Central memory CD4-positive, alpha-beta T cell (primary cell): ENCODE results near the gene PPRC1.
"Not testable (repeated sequence)": the region's sequence is repeated elsewhere in the genome, so short reads cannot be mapped to it uniquely, and the experiment has no call there.

Experiments used
- DNase-seq: peaks from one replicate; pipeline ENCODE4 v3.0.0; 2022

The PPRC1 gene

DNA sequence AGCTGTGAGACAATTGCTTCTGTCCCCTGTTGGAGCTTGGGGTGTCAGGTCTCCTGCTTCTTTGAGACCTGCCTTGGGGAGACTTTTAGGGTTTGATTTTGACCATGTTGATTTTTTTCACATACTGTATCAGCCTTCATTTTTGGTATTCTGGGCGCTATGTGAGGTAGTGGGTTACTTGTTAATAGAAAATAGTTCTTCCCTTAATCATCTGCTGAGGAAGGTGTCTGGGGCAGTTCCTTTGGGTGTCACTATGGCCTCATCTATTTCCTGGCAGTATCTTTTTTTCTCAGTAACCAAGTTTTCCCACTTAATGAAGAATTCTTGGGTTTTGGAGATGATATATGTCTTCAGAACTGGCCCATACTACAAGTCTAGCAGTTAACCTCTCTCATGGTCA, 14.7 kb downstream of the PPRC1 start:
- no peak for DNase-seq

DNA sequence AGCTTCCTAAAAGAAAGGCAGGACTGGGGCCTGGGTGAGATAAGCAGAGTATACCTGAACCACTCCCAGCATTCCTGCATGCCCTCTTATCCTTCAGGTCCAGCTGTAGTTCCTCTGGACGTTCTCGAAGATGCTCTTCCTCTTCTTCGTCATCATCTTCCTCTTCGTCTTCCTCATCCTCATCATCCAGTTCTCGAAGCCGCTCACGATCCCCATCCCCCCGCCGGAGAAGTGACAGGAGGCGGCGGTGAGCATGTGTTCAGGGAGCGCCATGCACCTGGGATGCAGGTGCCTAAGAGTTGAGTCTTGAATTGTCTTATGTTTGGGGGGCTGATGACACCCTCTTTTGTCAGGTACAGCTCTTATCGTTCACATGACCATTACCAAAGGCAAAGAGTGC, 15.4 kb downstream of the PPRC1 start:
- DNase-seq, result no peak

DNA sequence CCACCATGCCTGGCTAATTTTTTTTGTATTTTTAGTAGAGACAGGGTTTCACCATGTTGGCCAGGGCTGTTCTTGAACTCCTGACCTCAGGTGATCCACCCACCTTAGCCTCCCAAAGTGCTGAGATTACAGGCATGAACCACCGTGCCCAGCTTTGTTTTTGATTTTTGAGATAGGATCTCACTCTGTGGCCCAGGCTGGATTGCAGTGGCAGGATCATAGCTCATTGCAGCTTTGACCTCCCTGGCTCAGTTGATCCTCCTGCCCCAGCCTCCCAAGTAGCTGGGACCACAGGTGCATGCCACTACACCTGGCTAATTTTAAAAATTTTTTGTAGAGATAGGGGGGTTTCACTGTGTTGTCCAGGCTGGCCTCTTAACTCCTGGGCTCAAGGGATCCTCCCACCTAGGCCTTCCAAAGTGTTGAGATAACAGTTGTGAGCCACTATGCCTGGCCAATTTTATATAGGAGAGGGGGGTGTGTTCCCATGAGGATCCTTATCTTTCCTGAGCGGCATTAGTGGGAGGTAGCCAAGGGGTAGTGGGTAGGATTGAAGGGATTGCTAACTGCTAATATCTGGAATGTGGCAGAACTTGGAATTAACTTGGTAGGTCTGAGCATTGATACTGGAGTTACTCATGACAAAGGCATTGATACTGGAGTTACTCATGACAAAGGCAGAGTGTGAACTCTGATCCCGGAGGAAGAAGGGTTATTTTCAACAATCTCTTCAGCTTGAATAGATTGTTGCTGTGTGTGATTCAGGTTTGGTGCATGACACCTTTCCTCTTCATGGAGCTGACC, 18.3 kb downstream of the PPRC1 start:
- no peak for DNase-seq

DNA sequence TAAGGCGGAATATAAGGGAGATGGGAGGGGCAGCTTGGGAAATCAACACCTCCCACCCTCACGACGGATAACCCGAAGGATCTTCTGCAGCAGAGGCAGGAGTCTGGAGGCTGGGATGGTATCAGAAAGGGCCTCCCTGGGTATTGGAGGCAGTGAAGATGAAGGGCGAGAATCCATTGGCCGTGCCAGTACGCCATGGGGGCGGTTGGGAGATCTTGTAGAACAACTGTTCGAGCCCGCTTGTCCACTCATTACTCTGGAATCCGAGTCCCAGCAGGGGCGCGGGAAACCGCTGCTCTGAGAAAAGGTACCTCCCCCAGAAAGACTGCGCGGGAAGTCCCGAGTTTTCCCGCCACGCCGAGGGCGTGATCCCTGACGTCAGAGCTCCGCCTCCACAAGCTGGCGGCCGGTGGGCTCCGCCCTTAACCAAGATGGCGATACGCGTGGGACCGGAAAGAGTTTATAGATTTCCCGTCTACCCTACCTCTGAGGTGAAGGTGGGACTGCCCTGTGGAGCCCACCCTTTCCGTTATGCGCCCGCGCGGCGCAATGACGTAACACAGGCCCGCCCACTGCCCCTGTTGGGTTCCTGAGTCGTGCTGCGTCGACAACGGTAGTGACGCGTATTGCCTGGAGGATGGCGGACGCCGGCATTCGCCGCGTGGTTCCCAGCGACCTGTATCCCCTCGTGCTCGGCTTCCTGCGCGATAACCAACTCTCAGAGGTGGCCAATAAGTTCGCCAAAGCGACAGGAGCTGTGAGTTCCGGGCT, 19.1 kb downstream of the PPRC1 start, which contains the start of gene NOLC1:
TSS of gene NOLC1 (plus strand) at position 616 of the 771 bp plus-strand sequence. CDS start at position 638, 22 bp downstream.
- peak; percentile 100 for DNase-seq

DNA sequence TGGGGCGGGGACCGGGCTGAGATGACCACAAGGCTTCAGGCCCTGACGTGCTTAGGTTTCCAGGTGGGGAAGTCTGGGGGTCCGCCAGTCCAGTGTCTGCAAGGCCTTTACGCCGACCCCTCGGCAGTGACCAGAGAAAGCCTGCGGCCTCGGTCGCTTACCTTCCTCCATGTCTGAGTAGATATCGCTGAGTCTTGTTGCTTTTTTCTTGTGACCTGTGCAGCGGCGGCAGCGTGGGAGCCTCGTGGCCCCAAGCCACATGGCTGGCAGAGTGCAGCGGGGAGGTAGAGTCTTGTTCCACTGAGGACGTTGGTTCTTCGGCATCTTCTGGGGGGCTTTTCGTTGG, 19.7 kb downstream of the PPRC1 start:
- no peak for DNase-seq

DNA sequence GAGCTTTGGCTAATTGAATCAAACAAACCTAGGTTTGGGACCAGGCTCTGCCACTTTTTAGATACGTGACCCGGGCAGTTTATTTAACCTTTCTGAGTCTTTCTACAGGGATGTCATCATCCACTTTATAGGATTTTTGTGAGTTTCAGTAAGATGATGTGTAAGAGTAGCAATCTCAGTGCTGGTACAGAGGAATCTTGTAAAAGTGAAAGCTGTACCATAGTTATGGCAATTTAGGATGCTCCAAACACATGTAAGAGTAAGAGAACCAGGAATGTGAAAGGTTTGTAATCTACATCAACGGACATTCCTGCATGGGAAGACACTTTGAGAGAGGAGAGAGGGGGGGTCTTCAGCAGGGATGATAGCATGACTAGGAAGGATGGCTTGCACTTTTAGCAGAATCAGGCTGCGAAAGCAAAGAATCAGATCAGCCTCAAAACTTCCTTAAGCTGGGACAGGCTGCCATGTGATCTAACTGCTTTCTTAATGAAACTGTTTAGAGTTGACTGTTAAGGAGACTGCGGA, 20.3 kb downstream of the PPRC1 start:
- DNase-seq, result no peak

DNA sequence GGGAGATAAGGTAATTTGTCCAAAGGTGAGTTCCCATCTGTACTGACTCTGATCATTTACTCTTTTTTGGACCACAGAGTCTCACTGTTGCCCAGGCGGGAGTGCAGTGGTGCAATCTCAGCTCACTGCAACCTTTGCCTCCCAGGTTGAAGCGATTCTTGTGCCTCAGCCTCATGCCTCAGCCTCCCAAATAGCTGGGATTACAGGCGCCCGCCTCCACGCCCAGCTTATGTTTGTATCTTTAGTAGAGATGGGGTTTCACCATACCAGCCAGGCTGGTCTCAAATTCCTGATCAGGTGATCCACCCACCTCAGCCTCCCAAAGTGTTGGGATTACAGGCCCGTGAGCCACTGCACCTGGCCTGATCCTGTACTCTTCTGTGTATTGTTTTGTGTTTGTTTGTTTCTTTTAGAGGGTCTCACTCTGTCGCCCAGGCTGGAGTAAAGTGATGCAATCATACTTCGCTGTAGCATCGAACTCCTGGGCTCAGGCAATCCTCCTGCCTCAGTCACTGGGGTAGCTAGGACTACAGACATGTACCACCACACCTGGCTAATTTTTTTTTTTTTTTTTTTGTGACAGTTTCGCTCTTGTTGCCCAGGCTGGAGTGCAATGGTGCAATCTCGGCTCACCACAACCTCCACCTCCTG, 21.8 kb downstream of the PPRC1 start:
- no peak for DNase-seq

DNA sequence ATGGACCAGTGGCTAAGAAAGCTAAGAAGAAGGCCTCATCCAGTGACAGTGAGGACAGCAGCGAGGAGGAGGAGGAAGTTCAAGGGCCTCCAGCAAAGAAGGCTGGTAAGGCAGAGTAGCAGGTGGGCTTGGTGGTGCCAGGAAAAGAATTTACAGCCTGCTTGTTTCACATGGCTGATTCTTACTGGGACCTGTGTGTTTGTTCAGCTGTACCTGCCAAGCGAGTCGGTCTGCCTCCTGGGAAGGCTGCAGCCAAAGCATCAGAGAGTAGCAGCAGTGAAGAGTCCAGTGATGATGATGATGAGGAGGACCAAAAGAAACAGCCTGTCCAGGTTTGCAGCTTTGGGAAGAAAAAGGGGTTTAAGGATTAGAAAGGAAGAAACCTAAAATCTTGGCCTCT, 24.4 kb downstream of the PPRC1 start:
- no peak for DNase-seq

DNA sequence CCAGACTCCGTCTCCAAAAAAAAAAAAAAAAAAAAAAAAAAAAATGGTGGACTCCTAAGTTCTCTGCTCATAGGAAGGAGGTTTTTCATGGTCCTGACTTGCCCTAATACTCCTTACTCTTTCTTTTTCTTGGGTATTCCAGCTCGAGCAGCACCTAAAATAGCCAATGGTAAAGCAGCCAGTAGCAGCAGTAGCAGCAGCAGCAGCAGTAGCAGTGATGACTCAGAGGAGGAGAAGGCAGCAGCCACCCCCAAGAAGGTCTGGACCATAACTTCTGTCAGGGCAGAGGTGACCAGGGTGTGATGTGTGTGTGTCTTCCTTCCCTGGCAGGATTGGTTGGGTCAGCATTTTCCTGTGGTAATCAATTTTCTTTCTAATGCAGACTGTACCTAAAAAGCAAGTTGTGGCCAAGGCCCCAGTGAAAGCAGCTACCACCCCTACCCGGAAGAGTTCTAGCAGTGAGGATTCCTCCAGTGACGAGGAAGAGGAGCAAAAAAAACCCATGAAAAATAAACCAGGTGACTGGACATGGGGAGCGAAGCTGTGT, 26.3 kb downstream of the PPRC1 start:
- no peak for DNase-seq

DNA sequence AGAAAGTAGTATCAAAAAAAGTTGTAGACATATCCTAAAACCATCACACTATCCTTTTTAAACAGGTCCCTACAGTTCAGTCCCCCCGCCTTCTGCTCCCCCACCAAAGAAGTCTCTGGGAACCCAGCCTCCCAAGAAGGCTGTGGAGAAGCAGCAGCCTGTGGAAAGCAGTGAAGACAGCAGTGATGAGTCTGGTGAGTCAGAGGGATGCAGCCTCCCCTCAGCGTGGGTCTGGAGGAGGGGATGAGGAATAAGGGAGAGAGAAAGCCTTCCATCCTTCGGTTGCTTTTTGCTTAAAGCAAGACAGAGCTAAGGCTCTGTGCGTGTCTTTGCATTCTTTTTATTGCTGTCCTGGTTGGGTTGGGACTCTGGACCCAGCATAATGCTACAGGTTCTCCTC, 27.0 kb downstream of the PPRC1 start:
- DNase-seq, result no peak

DNA sequence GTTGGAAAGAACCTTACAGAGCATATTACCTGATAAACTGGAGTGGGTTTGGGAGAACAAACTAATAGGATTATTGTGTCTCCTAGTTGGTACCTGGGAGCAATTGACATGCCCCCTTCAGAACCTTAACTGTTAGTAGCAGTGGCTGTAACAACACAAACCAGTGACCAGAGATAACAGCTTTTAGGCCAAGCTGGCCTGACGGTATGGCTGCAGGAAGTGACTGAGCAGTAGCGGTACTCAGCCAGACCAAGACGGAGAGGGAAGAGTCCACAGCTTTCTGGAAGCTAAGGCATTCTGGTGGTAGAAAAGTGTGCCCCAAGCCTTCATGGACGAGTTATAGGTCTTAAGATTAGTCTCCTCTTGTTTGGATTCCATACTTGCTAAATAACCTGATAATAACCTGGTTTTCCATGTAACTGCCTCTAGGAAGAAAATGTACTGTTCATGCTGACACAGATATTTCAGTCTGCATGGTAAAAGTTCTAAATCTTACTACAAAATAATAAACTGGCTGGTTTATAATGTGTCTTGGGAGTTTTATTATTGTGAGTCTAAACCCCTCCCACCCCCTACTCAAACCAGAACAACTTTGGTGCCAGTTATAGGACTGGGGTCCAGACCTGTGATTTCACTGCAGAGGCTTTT, 30.6 kb downstream of the PPRC1 start:
- no peak for DNase-seq

DNA sequence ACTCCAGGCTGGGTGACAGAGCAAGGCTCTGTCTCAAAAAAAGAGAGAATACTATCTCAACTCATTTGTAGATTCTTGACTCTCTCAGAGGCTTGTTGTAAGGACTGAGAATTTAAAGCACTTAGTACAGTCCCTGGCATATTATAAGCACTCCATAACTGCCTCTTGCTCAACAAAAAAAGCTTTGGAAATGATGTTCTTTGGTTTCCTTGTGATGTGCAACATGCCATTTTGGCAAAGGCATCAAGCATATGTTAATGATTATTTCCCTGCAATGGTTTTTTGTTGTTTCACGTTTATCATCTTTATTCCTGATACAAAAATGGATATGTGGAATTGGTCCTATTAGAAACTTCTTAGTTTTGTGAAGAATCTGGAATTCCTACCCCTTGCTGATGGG, 35.0 kb downstream of the PPRC1 start:
- DNase-seq, result no peak

DNA sequence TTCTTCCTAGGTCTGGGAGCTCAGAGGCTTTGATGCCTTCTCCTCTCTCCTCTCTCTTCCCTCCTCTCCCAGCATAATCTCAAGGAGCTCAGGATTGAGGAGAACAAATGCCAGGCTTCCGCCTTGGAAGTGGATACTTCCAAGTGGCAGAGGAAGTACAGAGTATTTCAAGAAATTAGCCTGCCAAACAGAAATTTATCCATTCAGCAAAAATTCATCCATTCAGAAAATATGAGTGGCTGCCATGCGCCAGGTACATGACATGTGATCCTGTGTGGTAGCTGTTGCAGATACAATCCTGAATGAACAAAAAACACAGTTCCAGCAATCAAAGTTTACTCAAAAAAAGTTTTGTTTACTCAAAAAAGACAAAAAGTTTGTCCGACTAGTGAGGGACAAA, 37.8 kb downstream of the PPRC1 start:
- no peak for DNase-seq

DNA sequence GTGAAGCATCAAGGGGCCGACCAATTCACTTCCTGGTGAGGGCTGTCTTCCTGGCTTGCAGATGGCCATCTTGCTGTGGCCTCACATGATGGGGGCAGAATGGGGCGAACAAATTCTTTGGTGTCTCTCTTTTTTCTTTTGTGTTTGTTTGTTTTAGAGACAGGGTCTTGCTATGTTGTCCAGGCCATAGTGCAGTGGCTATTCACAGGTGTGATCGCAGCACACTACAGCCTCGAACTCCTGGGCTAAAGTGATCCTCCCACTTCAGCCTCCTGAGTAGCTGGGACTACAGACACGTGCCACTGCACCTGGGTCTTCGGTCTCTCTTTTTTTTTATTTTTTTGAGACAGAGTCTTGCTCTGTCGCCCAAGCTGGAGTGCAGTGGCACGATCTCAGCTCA, 39.4 kb downstream of the PPRC1 start:
- no peak for DNase-seq

DNA sequence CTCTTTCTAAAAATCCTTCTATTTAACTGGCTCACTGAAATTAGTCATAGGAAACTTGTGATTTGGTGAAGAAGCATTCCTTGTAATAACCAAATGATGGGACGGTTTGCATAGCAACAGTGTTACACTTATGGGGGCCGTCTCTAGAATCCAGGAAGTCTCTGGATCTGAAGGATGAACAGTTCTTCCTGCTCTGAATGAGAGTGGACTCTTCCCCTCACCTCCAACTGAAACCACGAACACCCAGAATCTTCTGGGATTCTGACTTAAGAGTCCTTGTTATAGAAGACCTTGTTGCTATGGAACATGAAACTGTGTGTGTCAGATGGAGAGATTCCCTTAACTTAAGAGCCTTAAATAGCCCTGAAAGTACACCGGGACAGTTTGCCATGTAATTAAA, 42.6 kb downstream of the PPRC1 start:
- DNase-seq, result no peak

DNA sequence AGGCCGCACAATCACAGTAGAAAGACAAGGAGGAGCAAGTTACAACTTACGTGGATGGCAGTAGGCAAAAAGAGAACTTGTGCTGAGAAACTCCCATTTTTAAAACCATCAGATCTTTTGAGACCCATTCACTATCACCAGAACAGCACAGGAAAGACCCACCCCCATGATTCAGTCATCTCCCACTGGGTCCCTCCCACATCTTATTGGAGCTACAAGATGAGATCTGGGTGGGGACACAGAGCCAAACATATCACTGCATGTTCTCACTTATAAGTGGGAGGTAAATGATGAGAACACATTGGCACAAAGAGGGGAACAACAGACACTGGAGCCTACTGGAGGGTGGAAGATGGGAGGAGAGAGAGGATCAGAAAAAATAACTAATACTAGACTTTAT, 51.8 kb downstream of the PPRC1 start:
- no peak for DNase-seq

DNA sequence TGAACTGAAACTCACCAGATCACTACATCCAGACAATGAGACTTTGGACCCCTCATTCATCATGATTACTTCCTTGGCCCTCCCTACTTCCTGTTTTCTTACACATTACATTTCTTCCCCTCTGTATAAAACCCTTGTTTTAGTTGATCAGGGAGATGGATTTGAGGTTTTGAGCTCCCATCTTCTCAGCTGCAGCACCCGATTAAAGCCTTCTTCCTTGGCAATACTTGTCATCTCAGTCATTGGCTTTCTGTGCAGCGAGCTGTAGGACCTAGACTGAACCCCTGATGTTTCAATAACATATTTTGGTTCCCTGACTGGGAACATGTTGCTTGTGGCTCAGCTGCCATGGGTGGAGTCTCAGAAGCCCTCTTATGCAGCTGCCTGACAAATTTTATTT, 52.4 kb downstream of the PPRC1 start:
- no peak for DNase-seq

DNA sequence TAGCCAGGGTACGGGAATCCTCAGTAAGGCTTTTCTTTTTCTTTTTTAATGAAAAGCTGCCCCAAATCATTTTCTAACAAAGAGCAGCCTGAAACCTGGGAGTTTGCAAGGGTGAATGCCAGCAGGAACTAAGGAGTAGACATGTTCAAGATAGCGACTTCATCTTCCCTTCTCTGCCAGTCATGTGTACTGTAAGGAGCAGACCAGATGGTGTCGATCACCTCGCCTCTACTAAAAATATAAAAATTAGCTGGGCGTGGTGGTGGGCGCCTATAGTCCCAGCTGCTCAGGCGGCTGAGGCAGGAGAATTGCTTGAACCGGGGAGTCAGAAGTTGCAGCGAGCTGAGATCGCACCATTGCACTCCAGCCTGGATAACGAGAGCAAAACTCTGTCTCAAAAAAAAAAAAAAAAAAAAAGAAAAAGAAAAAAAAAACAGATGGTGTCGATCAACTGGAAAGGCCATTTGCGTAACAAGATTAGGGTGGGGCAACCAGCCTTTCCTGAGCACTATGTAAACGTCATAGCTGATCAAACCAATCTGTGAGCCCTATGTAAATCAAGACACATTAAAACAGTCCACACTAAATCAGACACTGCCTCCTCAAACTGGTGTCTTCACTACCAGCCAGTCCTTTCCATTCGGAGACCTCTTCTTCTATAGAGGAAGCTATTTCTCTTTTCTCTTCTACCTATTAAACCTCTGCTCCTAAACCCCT, 53.1 kb downstream of the PPRC1 start:
- DNase-seq, result no peak

DNA sequence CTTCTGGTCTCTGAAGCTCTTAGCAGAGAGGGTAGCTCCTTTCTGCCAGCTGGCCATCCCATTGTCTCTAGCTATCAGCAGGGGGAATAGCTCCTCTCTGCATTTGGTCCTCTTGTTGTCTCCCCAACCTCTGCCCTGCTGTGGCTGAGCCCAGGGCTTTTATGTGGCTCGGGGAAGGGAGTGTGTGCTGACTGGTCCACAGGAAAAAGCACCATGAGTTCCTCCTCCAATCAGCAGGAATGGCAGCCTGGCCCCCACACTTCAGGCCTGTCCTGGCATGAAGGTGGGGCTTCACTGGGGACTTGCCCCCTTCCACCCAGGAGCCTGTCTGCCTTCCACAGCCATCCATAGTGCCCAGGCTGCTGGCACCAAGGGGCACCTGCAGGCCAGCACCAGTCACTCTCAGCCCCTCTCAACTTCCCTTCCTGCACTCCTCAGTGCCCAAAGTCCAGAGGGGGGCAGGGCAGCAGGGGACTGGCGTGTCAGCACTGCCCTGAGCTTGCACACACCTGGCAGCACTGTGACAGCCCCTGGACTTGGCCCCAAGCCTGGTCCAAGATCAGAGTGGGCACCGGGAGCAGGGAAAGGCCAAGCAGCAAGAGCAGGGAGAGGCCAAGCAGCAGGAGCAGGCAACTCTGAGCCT, 55.6 kb downstream of the PPRC1 start:
- no peak for DNase-seq

DNA sequence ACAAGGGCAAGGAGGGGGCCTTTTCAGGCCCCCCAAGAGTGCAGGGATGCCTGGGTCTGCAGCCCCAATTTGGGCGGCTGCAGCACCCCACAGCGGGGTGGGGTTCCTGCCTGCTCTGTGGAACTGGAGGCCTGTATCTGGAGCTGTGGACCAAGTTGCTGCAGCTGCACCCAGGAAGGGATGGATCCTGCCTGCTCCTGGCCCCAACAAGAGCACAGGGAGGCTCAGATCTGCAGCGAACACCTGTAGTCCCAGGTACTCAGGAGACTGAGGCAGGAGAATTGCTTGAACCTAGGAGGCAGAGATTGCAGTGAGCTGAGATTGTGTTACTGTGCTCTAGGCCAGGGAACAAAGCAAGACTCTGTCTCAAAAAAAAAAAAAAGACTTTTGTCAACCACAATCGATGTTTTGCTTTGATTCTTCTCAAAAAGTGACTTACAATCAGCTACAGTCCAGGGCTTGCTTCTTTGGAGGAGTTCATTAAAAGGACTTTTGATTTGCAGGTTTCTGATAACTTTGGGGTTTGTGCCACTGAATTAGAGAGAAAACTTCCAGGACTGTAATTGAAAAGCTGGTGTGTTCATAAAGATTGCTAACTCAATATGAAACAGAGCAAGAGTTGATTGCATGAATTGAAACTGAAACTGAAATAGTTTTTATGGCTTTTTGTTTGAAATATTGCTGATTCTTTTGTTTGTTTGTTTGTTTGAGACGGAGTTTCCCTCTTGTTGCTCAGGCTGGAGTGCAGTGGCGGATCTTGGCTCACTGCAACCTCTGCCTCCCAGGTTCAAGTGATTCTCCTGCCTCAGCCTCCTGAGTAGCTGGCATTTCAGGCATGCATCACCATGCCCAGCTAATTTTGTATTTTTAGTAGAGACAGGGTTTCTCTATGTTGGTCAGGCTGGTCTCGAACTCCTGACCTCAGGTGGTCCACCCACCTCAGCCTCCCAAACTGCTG, 56.4 kb downstream of the PPRC1 start:
- not testable (repeated sequence) for DNase-seq
